DND-41 (cell line): Measurements from ENCODE around the gene CHMP1B.

Experiments
- EZH2 ChIP-seq: IDR thresholded peaks from 3 replicates; pipeline ENCODE4 v1.6.1; 2012; ENCODE audit warnings: borderline replicate concordance, low read depth, mild to moderate bottlenecking, moderate library complexity, low read length, inconsistent platforms; ENCODE audit not compliant: severe bottlenecking
- TF ChIP-seq, protein P1 (sequence below): IDR thresholded peaks from 2 replicates; pipeline ENCODE4 v1.5.1; 2012; ENCODE audit warnings: borderline replicate concordance, low read length, moderate library complexity, mild to moderate bottlenecking; ENCODE audit not compliant: poor library complexity, severe bottlenecking; ENCODE audit errors: extremely low read depth

DNA sequence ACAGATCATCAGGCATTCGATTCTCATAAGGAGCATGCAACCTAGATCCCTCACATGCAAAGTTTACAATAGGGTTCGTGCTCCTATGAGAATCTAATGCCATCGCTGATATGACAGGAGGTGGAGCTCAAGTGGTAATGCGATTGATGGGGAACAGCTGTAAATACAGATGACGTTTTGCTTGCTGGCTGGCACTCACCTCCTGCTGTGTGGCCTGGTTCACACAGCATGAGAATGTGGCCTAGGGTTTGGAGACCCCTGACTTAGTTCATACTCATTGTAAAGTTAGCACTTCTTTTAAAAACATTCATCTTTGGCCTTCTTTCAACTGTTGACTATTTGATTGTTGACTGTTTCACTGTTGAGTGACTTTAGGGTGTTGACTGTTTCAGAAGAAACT is 8.7 kb upstream of the CHMP1B start:
- TF ChIP-seq, protein P1, sequence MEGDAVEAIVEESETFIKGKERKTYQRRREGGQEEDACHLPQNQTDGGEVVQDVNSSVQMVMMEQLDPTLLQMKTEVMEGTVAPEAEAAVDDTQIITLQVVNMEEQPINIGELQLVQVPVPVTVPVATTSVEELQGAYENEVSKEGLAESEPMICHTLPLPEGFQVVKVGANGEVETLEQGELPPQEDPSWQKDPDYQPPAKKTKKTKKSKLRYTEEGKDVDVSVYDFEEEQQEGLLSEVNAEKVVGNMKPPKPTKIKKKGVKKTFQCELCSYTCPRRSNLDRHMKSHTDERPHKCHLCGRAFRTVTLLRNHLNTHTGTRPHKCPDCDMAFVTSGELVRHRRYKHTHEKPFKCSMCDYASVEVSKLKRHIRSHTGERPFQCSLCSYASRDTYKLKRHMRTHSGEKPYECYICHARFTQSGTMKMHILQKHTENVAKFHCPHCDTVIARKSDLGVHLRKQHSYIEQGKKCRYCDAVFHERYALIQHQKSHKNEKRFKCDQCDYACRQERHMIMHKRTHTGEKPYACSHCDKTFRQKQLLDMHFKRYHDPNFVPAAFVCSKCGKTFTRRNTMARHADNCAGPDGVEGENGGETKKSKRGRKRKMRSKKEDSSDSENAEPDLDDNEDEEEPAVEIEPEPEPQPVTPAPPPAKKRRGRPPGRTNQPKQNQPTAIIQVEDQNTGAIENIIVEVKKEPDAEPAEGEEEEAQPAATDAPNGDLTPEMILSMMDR: no peak
- no peak for TF ChIP-seq EZH2
